ENCODE data around the gene KCNC1. TPM values are rescaled to one million over a fixed set of nuclear protein-coding genes. Genes with fewer than 3 reads are reported as not detected.

Gene KCNC1
- total RNA-seq, 1 experiment from 2014 or later = 0.23 TPM

- DNase-seq (ENCODE audit: low read depth) = no peak
Observed at GRCh38 chr11:17752144-17752543, 17.6 kb downstream of the KCNC1 start.

- DNase-seq (ENCODE audit: low read depth) = no peak
Observed at GRCh38 chr11:17753153-17753552, 18.6 kb downstream of the KCNC1 start.

DNA sequence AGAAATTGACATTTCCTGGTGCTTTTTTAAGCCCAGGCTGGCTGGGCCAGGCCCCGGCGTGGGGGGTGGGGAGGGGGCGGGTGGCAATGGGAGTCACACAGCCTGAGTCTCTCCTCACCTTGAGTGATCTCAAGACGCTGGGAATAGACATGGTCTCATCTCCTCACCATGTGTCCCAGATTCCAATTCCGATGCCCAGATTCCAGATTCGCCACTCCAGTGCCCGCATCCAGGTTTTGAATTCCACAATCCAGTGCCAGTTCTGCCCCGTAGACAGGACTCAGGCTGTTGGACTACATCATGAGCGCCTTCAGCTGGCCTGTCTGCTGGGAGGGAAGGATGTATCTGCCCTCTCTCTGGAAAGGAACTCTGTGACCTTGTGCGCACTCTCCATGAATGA, 19.1 kb downstream of the KCNC1 start:
- no peak for DNase-seq (ENCODE audit: low read depth)

DNA sequence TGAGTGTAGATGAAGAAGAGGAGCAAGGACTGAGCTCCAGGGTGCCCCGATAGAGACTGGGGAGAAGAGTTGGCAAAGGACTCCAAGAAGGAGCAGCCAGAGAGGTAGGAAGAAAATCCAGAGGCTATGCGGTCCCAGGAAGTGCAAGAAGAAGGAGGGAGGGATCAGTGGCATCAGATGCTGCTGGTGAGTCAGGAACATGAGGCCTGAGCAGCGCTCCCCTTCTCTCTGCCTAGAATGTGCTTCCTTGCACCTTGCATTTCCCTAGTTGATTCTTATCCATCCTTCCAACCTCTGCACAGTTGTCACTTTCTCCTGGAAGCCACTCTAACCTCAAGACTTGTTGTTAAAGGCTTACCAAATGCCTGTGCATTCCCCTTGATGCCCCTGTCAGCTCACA, 21.3 kb downstream of the KCNC1 start:
- DNase-seq (ENCODE audit: low read depth) = no peak

GRCh38 chr11:17760102-17761029, 25.8 kb downstream of the KCNC1 start:
- peak; percentile 55 for DNase-seq (ENCODE audit: low read depth)

- DNase-seq (ENCODE audit: low read depth) = no peak
Observed at GRCh38 chr11:17762309-17762974, 27.9 kb downstream of the KCNC1 start.

DNA sequence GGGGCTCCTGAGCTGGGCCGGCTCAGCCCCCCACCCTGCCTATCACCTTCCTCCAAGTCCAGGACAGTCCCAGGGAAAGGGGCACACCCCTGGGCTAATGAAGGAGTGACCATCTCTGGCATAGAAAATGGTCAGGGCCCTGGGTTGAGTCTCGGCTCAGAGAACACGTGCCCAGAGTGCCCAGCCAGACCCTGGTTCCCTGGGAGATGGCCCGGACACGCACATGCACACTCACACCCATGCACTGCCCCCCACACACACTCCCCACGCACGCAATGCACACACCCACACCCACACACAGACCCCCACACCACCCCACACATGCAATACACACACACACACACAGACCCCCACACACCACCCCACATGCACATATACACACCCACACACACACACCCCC, 28.7 kb downstream of the KCNC1 start:
- no peak for DNase-seq (ENCODE audit: low read depth)

DNA sequence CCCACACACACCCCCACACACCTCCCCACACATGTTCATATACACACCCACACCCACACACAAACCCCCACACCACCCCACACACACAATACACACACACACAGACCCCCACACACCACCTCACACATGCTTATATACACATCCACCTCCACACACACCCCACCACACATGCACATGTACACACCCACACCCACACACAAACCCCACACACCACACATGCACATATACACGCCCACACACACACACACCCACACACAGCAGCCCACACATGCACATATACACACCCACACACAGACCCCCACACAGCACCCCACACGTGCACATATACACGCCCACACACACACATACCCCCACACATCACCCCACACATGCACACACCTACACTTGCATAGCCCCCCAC, 29.1 kb downstream of the KCNC1 start:
- DNase-seq (ENCODE audit: low read depth) = no peak

- no peak for DNase-seq (ENCODE audit: low read depth)
Observed at GRCh38 chr11:17764446-17765218, 30.1 kb downstream of the KCNC1 start.

DNA sequence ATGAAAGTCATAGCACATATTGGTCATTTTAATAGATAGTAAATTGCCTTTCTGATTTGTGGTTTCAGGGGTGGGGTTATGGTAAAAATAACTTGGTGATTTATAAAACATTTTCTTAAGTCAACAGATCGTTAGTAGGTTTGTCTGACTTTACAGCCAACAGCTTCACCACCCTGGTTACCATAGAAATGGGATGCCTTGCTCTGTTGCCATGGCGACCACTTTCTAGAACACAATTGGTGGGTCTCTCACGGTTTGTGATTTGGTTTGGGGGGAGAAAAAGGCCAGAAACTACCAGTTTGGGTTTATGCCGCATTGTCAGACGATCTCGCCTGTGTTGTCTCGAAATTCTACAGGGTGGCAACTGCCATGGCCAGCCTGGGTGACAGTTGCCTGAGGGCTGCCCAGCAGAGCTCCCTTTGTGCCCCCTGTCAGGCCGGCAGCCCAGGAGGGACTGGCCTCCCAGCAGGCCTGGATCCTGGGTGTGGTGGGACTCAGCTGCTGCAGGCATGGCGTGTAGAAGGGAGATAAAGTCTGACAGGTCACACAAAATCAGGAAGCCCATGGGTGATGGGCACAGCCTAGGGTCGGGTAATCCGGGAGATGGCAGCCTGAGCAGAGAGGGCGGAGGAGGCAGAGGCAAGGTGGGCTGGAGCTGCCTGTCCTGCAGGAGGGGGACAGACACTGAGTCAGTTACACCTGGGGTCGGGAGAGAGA, 30.9 kb downstream of the KCNC1 start:
- no peak for DNase-seq (ENCODE audit: low read depth)

- no peak for DNase-seq (ENCODE audit: low read depth)
Observed at GRCh38 chr11:17766073-17766359, 31.4 kb downstream of the KCNC1 start.

- DNase-seq (ENCODE audit: low read depth) = no peak
Observed at GRCh38 chr11:17766590-17766989, 32.0 kb downstream of the KCNC1 start.

GRCh38 chr11:17767301-17767885, 32.8 kb downstream of the KCNC1 start:
- DNase-seq (ENCODE audit: low read depth) = no peak

DNA sequence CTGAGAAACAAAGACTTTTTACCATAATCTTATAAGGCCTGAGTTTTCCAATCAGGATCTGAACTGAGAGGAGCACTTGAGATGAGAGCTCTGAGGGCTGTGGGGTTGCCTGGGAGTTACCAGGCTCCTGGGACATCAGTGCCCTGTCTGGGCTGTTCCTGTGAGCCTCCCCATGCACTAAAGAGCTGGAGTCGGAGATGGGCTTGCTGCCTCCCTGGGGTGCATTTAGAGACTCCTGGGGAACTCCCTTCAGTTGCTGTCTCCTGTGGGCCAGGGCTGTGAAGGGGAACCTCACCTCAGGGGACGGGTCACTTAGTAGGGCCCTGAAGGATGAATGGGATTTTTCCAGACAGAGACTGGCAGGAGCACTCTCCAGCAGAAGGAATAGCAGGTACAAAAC, 33.3 kb downstream of the KCNC1 start:
- DNase-seq (ENCODE audit: low read depth) = no peak

- DNase-seq (ENCODE audit: low read depth) = no peak
Observed at GRCh38 chr11:17768547-17768946, 34.0 kb downstream of the KCNC1 start.

DNA sequence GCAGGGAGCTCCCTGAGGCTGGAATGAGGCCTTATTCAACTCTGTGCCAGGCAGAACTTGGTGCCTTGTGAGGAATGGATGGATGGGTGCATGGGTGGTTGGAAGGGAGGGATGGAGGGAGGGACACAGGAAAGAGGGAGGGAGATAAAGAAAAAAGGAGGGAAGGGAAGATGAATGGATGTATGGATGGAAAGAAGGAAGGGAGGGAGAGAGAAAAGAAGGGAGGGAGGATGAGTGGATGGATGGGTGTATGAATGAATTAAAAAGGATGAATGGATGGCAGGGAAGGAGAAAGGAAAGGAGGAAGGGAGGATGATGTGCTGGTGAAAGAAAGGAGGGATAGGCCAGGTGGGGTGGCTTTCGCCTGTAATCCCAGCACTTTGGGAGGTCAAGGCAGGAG, 34.6 kb downstream of the KCNC1 start:
- DNase-seq (ENCODE audit: low read depth) = no peak

GRCh38 chr11:17770048-17770652, 35.6 kb downstream of the KCNC1 start:
- no peak for DNase-seq (ENCODE audit: low read depth)

DNA sequence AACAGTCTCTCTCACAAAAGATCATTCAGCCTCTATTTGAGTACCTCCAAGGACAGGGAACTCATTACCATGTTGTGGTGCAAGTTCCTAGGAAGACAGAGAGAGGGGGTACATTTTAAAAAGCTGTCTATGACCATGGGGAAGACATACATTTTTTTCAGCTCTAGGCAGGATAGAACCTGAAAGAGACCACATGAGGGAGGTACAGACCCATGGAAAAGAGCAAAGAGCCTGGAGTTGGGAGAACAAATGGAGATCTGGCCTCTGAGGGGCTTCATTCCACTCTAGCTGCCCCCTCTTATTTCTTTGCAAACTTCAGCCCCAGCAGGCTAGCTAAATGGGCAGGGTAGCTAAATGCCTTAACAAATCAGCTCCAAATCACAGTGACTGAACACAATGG, 36.3 kb downstream of the KCNC1 start:
- no peak for DNase-seq (ENCODE audit: low read depth)

- no peak for DNase-seq (ENCODE audit: low read depth)
Observed at GRCh38 chr11:17771415-17771814, 36.8 kb downstream of the KCNC1 start.

GRCh38 chr11:17771841-17772401, 37.3 kb downstream of the KCNC1 start:
- DNase-seq (ENCODE audit: low read depth) = no peak

All from Daoy (cell line).